ENCODE data around the gene SLC22A13.

SLC22A13 gene

DNA sequence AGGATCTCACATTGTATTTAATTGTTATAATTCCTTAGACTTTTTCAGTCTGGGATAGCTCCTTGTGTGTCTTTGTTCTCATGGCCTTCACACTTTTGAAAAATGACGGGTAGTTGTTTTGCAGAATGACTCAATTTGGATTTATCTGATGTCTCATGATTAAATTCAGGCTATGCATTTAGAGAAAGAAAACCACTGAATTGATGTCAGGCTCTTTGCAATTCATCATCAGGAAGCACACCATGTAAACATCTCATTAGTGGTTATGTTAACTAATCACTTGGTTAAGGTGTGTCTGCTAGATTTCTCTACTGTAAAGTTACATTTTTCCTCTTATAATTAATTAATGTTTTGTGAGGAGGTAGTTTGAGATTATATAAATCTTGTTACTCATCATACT lies 8.0 kb upstream of the SLC22A13 start:
- H3K4me3 ChIP-seq (ENCODE audit: low read depth, low read length): no peak overlapping the region
- no peaks in the 10 kb centered on the region for H3K4me1 ChIP-seq
- peaks cover 2% of the 10 kb centered on the region; the same call in 1 of the 2 replicates for H3K36me3 ChIP-seq
- H3K9me3 ChIP-seq: no peaks in the 10 kb centered on the region
- H3K27me3 ChIP-seq: no peaks in the 10 kb centered on the region
- TF ChIP-seq, protein P1, sequence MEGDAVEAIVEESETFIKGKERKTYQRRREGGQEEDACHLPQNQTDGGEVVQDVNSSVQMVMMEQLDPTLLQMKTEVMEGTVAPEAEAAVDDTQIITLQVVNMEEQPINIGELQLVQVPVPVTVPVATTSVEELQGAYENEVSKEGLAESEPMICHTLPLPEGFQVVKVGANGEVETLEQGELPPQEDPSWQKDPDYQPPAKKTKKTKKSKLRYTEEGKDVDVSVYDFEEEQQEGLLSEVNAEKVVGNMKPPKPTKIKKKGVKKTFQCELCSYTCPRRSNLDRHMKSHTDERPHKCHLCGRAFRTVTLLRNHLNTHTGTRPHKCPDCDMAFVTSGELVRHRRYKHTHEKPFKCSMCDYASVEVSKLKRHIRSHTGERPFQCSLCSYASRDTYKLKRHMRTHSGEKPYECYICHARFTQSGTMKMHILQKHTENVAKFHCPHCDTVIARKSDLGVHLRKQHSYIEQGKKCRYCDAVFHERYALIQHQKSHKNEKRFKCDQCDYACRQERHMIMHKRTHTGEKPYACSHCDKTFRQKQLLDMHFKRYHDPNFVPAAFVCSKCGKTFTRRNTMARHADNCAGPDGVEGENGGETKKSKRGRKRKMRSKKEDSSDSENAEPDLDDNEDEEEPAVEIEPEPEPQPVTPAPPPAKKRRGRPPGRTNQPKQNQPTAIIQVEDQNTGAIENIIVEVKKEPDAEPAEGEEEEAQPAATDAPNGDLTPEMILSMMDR (IDR thresholded peaks at IDR 0.05; ENCODE audit: low read depth, low read length): no peak
- DNase-seq: no peak

DNA sequence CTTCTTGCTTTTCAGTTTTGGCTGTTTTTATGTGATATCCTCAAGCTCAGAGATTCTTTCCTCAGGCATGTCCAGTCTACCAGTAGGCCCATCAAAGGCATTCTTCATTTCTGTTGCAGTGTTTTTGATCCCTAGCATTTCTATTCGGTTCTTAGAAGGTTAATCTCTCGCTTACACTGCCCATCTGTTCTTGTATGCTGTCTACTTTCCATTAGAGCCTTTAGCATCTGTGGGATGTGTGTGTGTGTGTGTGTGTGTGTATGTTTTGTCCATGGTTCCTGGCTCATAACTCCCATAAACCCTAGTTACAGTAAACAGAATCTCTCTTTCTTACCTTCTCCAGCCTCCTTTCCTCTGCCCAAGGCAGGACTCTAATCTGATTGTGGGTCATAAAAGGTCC lies 5.1 kb upstream of the SLC22A13 start:
- Histone ChIP-seq H3K4me1 (no peaks in the 10 kb centered on the region), H3K27me3 (no peaks in the 10 kb centered on the region), H3K36me3 (no peaks in the 10 kb centered on the region), H3K4me3 (ENCODE audit: low read depth, low read length) (no peak overlapping the region), H3K9me3 (no peaks in the 10 kb centered on the region)
- TF ChIP-seq, protein P1 (IDR thresholded peaks at IDR 0.05; ENCODE audit: low read depth, low read length): no peak
- no peak for DNase-seq

DNA sequence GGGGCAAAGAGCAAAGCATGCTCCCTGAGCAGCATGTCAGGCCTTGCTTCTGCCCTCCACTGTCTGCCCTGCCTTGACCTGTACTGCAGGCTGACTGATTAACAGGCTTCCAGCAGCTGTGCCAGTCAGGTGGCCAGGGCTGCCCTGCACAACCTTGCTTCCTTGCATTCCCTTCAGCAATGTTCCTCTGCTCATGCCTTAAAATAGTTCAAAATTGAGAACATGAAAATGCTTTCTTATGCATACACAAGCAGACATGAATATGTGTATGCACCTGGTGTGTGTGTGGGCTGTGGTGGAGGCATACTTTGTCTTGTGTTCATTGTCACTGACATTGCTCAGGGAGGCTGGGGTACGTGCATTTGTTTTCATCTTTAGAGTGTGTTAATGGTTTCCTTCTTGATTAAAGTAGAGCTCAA lies 1.2 kb upstream of the SLC22A13 start:
- H3K4me3 ChIP-seq (ENCODE audit: low read depth, low read length): no peak overlapping the region
- TF ChIP-seq, protein P1 (IDR thresholded peaks at IDR 0.05; ENCODE audit: low read depth, low read length): no peak
- H3K36me3 ChIP-seq: no peaks in the 10 kb centered on the region
- no peaks in the 10 kb centered on the region for H3K9me3 ChIP-seq
- no peaks in the 10 kb centered on the region for H3K27me3 ChIP-seq
- no peaks in the 10 kb centered on the region for H3K4me1 ChIP-seq
- DNase-seq: no peak

DNA sequence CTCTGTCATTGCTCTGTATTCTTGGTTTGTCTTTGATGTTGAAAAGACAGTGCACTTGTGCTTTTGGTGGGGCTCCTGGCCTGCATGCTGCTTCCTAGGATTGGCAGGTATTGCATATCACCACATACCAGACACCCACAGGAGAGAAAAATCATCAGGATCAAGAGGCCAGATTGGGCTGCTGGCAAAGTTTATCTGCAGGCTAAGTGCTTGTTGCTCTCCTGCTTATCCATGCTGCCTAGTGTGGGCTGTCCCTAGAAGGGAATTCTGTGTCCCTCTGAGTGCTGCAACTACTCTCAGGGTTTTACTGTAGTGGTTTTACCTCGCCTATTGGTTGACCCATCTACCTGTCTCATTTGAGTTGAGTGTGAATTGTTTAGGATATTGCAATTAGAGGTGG lies 833 bp upstream of the SLC22A13 start:
- DNase-seq: no peak
- Histone ChIP-seq H3K27me3 (no peaks in the 10 kb centered on the region), H3K4me3 (ENCODE audit: low read depth, low read length) (no peak overlapping the region), H3K4me1 (no peaks in the 10 kb centered on the region), H3K36me3 (no peaks in the 10 kb centered on the region), H3K9me3 (no peaks in the 10 kb centered on the region)
- TF ChIP-seq, protein P1 (IDR thresholded peaks at IDR 0.05; ENCODE audit: low read depth, low read length): no peak

DNA sequence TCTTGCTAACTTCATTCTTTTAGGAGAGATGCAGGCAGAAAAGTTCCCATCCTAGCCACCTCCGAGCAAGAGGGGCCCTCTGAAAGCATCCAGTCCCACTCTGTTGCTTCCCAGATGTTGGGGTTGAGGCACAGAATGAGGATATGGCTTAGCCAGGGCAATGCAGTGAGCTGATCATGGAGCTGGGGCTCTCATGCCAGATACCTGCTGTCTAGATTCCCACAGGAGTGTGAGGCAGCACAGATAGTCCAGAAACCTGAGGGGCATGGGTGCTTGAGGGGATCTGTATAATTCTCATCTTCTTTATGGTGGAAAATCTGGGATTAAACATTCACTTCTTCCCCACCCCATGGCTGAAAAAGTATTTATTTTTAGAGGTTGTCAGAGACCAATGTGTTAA lies 1.2 kb downstream of the SLC22A13 start:
- H3K9me3 ChIP-seq: no peaks in the 10 kb centered on the region
- no peaks in the 10 kb centered on the region for H3K4me1 ChIP-seq
- no peak for DNase-seq
- no peak overlapping the region for H3K4me3 ChIP-seq (ENCODE audit: low read depth, low read length)
- TF ChIP-seq, protein P1 (IDR thresholded peaks at IDR 0.05; ENCODE audit: low read depth, low read length): no peak
- no peaks in the 10 kb centered on the region for H3K27me3 ChIP-seq
- H3K36me3 ChIP-seq: no peaks in the 10 kb centered on the region

DNA sequence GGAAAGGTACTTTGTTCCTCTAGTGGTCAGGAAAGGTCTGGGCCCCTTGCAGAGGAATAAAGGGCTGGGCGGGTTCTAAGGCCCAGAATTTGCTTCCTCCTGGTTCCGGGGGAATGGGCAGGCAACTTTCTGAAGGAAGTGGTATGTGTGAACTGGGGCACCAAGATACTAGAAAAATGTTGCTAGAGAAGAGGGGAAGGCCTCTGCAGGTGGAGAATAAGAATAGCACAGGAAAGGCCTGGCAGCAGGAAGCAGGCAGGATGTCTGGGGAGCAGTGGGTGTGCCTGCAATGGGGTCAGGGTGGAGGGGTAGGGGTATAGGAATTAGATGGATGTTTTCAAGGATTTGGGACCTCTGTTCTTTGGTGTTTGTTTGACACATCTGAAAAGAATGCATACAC lies 2.0 kb downstream of the SLC22A13 start:
- DNase-seq: no peak
- Histone ChIP-seq H3K36me3 (no peaks in the 10 kb centered on the region), H3K9me3 (no peaks in the 10 kb centered on the region), H3K4me3 (ENCODE audit: low read depth, low read length) (no peak overlapping the region), H3K27me3 (no peaks in the 10 kb centered on the region), H3K4me1 (no peaks in the 10 kb centered on the region)
- TF ChIP-seq, protein P1 (IDR thresholded peaks at IDR 0.05; ENCODE audit: low read depth, low read length): no peak

Data from BE2C (cell line).